GM19035 (cell line): ENCODE results near the gene NACA2.
"Not testable (repeated sequence)": the region's sequence is repeated elsewhere in the genome, so short reads cannot be mapped to it uniquely, and the experiment has no call there.

ENCODE experiments used
- ATAC-seq: cut with Tn5 transposase; IDR thresholded peaks from one replicate; pipeline ENCODE4 v1.9.1; 2021; ENCODE audit not compliant: unreplicated experiment

NACA2 gene

GRCh38 chr17:61591018-61591417 is at the start of gene NACA2:
Gene NACA2, minus strand, starts transcription at chr17:61591219. Its CDS starts 39 bp downstream, at chr17:61591180.
- ATAC-seq = no peak

GRCh38 chr17:61639818-61640217 is 48.8 kb upstream of the NACA2 start:
- ATAC-seq = no peak

GRCh38 chr17:61638087-61638486 is 47.1 kb upstream of the NACA2 start:
- ATAC-seq = no peak

DNA sequence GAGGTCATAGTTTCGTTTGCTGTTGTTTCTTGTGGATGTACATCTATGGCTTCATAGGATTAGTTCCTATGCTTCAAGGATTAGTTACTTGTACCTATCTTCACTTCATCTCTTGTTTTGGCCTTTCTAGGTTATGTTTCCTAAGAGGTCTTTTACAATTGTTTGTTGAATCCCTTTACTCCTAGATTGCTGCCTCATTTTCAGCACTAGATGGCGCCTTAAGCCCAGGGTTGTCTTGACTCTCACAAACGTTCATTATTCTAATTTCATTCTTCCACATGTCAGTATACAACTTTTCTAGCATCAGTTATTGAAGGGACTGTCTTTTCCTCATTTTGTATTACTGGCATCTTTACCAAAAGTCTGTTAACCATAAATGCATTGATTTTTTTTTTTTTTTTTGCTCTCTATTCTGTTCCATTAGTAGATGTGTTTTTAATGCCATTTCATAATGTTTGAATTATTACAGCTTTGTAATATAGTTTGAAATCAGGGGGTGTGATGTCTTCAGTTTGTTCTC is 45.0 kb upstream of the NACA2 start:
- no peak for ATAC-seq

GRCh38 chr17:61634942-61635538 is 44.0 kb upstream of the NACA2 start:
- no peak for ATAC-seq

- ATAC-seq = no peak
Measured at GRCh38 chr17:61634011-61634539, 43.1 kb upstream of the NACA2 start.

GRCh38 chr17:61632826-61633225 is 41.8 kb upstream of the NACA2 start:
- ATAC-seq = no peak

DNA sequence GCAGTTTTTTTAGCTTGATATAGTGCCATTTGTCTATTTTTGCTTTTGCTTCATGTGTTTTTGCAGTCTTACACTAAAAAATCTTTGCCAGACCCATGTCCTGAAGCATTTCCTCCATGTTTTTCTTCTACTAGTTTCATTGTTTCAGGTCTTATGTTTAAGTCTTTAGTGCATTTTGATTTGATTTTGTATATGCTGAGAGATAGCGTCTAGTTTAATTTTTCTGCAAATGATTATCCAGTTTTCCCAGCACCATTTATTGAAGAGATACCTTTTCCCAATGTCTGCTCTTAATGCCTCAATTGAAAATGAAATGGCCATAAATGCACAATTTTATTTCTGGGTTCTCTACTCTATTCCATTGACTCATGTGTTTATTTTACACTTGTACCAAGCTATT is 40.8 kb upstream of the NACA2 start:
- ATAC-seq = no peak

DNA sequence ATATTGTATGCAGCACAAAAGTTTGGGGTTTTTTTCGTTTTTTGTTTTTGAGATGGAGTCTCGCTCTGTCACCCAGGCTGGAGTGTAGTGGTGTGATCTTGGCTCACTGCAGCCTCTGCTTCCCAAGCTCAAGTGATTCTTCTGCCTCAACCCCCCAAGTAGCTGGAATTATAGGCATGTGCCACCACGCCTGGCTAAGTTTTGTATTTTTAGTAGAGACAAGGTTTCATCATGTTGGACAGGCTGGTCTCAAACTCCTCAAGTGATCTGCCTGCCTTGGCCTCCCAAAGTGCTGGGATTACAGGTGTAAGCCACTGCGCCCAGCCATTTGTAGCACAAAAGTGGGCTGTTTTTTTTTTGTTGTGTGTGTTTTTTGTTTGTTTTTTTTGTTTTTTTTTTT is 37.1 kb upstream of the NACA2 start:
- not testable (repeated sequence) for ATAC-seq

DNA sequence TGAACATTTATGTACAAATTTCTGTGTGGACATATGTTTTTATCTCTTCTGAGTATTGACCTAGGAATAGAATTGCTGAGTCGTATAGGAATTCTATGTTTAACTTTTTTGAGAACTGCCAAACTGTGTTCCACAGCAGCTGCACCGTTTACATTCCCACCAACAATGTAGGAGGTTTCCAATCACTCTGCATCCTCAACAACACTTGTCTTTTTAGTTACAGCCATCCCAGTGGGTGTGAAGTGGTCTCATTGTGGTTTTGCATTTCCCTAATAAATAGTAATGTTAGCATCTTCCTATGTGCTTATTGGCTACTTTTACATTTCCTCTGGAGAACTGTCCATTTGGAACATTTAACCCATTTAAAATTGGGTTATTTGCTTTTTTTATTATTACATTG is 36.6 kb upstream of the NACA2 start:
- ATAC-seq = no peak

GRCh38 chr17:61627125-61627524 is 36.1 kb upstream of the NACA2 start:
- ATAC-seq = no peak

DNA sequence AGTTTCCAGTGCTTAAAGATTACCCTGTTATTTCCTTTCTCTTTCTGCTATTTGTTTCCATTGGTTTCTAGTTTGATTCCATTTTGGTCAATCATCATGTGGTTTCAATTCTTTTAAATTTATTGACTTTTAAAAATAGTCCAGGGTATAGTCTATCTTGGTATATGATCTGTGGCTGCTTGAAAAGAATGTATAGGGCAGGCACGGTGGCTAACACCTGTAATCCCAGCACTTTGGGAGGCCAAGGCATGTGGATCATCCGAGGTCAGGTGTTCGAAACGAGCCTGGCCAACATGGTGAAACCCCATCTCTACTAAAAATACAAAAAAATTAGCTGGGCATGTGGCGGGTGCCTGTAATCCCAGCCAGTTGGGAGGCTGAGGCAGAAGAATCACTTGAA is 34.5 kb upstream of the NACA2 start:
- ATAC-seq = no peak

DNA sequence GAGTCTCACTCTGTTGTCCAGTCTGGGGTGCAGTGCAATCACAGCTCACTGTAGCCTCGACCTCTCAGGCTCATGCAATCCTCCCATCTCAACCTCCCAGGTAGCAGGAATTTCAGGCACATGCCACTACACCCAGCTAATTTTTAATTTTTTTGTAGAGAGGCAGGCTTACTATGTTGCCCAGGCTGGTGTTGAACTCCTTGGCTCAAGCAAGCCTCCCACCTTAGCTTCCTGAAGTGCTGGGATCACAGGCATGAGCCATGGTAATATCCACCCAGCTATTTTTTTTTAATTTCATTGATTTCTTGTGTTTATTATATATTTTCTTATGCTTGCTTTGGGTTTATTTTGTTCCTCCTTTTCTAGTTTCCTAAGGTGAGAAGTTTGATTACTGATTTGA is 33.9 kb upstream of the NACA2 start:
- ATAC-seq = no peak

DNA sequence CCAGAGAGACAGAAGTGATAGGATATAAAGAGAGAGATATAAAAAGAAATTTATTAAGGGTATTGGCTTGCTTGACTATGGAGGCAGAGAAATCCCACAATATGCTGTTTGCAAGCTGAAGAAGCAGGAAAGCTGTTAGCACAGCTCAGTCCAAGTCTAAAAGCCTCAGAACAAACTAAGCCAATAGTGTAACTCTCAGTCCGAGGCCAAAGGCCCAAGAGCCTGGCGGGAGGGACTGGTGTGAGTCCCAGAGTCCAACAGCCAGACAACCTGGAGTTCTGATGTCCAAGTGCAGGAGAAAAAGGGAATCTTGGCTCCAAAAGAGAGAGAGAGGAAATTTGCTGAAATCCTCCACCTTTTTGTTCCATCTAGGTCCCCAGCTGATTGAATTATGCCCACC is 30.3 kb upstream of the NACA2 start:
- no peak for ATAC-seq

- ATAC-seq = no peak
Measured at GRCh38 chr17:61619953-61620352, 28.9 kb upstream of the NACA2 start.

- no peak for ATAC-seq
Measured at GRCh38 chr17:61619493-61619892, 28.5 kb upstream of the NACA2 start.

- ATAC-seq = no peak
Measured at GRCh38 chr17:61618950-61619349, 27.9 kb upstream of the NACA2 start.

GRCh38 chr17:61617330-61617729 is 26.3 kb upstream of the NACA2 start:
- ATAC-seq = no peak

DNA sequence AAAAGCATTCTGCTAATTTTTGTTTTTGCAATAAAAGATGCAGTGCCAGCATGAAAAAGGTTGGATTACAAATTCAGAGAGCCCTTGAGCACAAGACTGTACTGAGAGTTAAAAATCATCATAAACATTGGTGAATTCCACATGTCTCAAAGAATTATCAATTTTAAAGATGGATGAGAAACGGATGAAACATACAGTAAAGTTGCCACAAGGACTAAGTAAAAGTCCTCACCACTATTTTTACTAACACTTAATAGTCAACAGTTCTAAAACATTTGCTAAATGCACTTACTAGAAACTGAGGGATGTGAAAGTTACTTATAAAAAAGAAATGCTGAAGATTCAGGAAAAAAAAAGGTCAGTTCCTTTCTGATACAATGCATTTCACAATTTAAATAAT is 25.8 kb upstream of the NACA2 start:
- ATAC-seq = no peak

DNA sequence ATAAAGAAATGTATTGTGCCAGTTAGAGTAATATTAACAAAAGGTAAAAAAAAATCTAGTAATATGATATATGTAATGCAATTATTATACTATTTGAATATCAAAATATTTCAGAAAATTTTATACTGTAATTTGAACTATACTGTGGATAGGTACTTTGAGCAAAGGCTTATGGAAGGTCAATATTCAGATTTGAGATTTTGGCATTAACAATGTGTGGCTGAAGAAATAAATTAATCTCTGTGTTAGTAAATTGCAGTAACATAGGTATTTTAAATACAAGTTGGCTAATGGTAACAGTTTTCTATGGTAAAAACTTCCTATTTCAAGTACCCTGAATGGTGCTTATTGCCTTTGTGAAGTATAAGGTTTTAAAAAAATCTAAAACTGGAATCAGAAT is 23.2 kb upstream of the NACA2 start:
- ATAC-seq = no peak

DNA sequence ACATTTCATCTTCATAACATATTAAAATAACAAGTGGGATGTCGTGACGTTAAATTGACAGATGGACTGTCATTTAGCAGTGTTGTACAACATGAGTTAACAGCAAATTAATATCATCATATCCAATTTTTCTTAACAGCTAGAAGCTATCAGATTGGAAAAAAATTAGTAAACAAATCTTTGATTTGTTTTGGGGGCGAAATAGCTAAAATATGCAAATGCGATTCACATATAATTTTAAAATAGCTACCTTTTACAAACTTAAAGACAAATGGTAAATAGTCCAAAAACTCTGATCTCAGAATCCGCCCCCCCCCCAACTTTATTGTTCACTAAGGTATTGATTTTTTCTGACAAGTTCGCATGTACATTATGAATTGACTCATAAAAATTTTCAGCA is 20.3 kb upstream of the NACA2 start:
- ATAC-seq = no peak

GRCh38 chr17:61605692-61606091 is 14.7 kb upstream of the NACA2 start:
- ATAC-seq = no peak

- no peak for ATAC-seq
Measured at GRCh38 chr17:61601297-61601696, 10.3 kb upstream of the NACA2 start.
